ENCODE data around the gene NELL2. TPM values are rescaled to one million over a fixed set of nuclear protein-coding genes. Genes with fewer than 3 reads are reported as not detected.
"Not testable (repeated sequence)": the region's sequence is repeated elsewhere in the genome, so short reads cannot be mapped to it uniquely, and the experiment has no call there.

NELL2 gene
- total RNA-seq, 2 donors from 2014 or later: 47.5 to 82.3 TPM

DNA sequence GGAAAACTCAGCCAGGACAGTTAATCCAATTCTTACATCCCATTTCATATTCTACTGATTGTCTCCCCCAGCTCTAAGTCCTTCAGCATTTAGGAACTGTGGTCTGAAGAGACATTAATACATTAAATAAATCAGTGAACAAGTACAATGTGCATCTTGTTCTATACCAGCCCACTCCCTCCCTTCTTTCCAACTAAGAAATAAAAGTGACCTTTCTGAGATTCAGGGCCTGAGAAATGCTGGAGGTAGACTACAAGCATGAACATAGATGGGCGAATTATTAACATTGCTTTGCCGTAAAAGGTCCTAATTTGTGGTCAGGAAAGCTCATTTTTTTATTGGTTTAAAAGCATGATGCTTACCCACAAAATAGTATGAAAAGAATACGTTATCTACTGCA is 113.1 kb downstream of the NELL2 start:
- Mint-ChIP-seq H3K27ac (no peak overlapping the region), H3K9me3 (peaks cover 0 to 4% of the 10 kb centered on the region in 2 donors), H3K36me3 (peaks cover 0 to 7% of the 10 kb centered on the region in 2 donors)
- DNase-seq (ENCODE audit: low spot score in 2 of 2) (no peak), ATAC-seq (no peak)

DNA sequence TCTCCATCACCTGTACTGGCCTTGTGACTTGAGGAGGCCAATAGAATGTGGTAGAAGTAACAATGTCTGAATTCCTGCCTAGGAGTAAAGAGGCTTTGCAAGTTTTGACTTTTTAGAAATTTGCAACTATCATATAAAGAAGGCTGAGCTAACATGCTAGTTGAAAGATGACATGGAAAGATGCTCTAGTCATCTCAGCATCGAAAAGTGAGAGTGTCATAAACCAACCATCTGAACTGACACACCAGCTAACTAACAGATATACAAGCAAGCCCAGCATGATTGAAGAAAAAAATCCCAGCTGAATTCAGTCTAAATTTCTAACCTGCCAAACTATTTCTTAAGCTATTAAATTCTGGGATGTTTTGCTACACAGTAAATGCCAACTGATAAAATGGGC is 116.8 kb downstream of the NELL2 start:
- peaks cover 0 to 4% of the 10 kb centered on the region in 2 donors for H3K9me3 Mint-ChIP-seq
- no peak for DNase-seq (ENCODE audit: low spot score in 2 of 2)
- no peak overlapping the region for H3K27ac Mint-ChIP-seq
- peak in 1 of 2 donors; percentile 7 for ATAC-seq
- peaks cover 0 to 7% of the 10 kb centered on the region in 2 donors for H3K36me3 Mint-ChIP-seq

DNA sequence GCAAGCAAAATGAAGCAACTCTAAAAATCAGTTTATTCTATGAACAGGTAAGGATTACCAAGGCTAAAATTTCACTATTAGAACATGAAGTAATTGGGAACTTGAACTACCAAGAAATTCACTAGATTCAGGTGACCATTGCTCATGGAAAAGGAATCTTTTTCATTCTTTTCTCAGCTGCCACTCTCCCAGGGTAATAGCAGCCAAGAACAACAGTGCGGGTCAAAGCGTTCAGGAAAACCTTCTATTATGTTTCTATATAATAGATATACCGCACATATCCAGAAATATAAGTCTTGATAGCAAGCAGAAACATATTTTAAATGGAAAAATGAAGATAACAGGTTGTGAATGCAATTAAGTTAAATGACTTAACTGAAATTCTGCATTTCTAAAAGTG is 125.6 kb downstream of the NELL2 start:
- Mint-ChIP-seq H3K36me3 (peaks cover 6 to 12% of the 10 kb centered on the region in 2 donors), H3K9me3 (no peaks in the 10 kb centered on the region), H3K27ac (no peak overlapping the region)
- DNase-seq (ENCODE audit: low spot score in 2 of 2): no peak
- ATAC-seq: no peak

DNA sequence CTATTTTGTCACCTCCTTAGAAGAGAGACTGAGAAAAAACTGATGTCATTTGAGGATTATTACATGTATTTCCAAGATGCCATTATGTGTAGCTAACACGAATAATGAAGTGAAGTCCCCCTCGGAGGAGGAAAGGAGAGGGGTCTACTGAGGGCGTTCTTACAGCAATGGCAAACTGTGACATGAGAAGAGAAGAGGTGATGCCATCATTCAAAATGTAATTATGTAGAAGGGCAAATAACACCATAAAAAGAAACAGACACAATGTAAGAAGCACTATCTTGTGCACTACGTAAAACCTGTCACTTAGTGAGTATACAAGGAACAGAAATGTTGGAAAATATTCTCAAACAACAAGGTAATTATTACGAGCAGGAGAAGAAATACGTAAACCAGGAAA is 126.5 kb downstream of the NELL2 start:
- H3K9me3 Mint-ChIP-seq: no peaks in the 10 kb centered on the region
- DNase-seq (ENCODE audit: low spot score in 2 of 2): no peak
- ATAC-seq: no peak
- peaks cover 6 to 12% of the 10 kb centered on the region in 2 donors for H3K36me3 Mint-ChIP-seq
- peak overlapping the region in 1 of 2 donors; percentile 14 for H3K27ac Mint-ChIP-seq

DNA sequence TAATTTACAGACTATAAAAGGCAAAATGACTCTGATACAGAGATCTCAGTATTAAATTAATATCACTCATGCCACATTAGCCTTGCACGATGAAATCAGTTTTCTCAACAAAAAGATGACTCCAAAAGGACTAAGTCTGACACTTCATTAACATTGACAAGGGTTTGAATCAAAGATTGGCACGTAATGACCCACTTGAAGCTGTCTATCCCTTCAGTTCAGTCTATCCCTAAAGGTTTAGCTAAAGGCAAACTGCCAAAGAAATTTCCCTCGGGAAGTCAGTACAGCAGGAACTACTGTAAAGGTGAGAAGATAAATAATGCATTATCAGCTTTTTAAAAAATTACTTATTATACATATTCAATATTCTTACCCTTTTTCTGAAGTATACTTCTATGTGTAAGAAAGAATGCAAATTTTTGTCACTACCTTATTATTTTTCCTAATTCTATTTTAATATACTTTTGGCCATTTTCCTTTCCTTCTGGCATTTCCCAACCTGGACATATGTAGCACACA is 127.1 kb downstream of the NELL2 start:
- no peak for DNase-seq (ENCODE audit: low spot score in 2 of 2)
- H3K9me3 Mint-ChIP-seq: no peaks in the 10 kb centered on the region
- ATAC-seq: no peak
- peaks cover 6 to 14% of the 10 kb centered on the region in 2 donors for H3K36me3 Mint-ChIP-seq
- H3K27ac Mint-ChIP-seq: no peak overlapping the region

DNA sequence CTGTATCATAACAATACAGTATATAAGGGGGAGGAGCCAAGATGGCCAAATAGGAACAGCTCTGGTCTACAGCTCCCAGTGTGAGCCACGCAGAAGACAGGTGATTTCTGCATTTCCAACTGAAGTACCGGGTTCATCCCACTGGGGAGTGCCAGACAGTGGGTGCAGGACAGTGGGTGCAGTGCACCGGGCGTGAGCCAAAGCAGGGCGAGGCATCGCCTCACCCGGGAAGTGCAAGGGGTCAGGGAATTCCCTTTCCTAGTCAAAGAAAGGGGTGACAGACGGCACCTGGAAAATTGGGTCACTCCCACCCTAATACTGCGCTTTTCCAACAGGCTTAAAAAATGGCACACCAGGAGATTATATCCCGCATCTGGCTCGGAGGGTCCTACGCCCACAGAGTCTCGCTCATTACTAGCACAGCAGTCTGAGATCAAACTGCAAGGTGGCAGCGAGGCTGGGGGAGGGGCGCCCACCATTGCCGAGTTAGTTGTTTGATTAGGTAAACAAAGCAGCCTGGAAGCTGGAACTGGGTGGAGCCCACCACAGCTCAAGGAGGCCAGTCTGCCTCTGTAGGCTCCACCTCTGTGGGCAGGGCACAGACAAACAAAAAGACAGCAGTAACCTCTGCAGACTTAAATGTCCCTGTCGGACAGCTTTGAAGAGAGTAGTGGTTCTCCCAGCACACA is 134.7 kb downstream of the NELL2 start:
- DNase-seq (ENCODE audit: low spot score in 2 of 2); H3K27ac Mint-ChIP-seq; ATAC-seq: not testable (repeated sequence)
- Mint-ChIP-seq H3K9me3 (peaks cover 5 to 16% of the 10 kb centered on the region in 2 donors), H3K36me3 (peaks cover 32 to 39% of the 10 kb centered on the region in 2 donors)

DNA sequence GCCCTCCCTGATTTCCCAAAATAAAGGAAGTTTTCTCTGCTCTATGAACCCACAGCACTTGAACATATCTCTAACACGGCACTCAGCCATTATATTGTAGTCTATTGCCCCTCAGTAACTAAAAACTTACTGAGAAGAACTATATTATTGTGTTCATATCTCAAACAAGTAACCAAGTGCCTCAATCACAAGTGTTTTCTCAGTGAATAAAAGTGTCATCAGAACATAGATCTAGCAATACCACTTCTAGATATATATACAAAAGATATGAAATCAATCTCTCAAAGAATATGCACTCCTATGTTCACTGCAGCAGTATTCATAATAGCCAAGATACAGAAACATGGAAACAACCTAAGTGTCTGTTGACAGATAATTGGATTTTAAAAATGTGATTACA is 138.1 kb downstream of the NELL2 start:
- Mint-ChIP-seq H3K27ac (no peak overlapping the region), H3K36me3 (peaks cover 25 to 28% of the 10 kb centered on the region in 2 donors), H3K9me3 (peaks cover 10 to 21% of the 10 kb centered on the region in 2 donors)
- ATAC-seq (no peak), DNase-seq (ENCODE audit: low spot score in 2 of 2) (no peak)

DNA sequence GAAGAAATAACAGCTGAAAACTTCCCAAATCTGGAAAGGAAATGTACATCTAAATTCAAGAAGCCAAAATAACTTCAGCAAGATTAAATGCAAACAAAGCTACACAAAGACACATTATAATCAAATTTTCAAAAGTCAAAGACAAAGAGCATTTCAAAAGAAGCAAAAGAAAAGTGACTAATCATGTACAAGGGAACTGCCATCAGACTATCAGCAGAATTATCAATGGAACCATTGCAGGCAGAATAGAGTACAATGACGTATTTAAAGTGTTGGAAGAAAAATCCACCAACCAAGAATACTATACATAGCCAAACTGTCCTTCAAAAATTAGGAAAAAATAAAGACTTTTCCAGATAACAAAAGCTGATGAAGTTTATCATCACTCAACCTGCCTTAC is 147.5 kb downstream of the NELL2 start:
- peak overlapping the region in 1 of 2 donors; percentile 56 for H3K27ac Mint-ChIP-seq
- ATAC-seq (no peak), DNase-seq (ENCODE audit: low spot score in 2 of 2) (no peak)
- H3K36me3 Mint-ChIP-seq: peaks cover 31 to 49% of the 10 kb centered on the region in 2 donors
- peaks cover 28 to 52% of the 10 kb centered on the region in 2 donors for H3K9me3 Mint-ChIP-seq

DNA sequence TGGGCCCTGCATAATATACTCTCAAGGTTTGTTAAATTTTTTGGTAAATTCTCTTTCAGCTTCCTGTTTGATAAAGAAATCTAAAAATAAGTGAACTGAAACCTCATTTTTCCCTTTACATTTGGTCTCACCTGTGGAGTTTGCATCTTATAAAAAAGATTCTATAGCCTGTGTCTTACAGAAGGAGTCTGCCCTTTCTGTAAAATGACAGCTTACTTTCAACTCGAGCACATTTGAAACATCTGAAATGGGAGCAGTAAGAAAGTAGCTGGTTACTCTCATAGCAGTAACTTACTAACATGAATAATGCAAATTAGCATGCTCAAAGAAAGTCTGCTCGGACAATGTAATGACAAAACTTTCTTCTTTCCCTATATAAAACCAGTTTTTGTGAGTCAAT is 155.8 kb downstream of the NELL2 start:
- Mint-ChIP-seq H3K9me3 (peaks cover 7 to 13% of the 10 kb centered on the region in 2 donors), H3K36me3 (peaks cover 7 to 22% of the 10 kb centered on the region in 2 donors), H3K27ac (peak overlapping the region in 1 of 2 donors; percentile 11)
- ATAC-seq (no peak), DNase-seq (ENCODE audit: low spot score in 2 of 2) (no peak)

DNA sequence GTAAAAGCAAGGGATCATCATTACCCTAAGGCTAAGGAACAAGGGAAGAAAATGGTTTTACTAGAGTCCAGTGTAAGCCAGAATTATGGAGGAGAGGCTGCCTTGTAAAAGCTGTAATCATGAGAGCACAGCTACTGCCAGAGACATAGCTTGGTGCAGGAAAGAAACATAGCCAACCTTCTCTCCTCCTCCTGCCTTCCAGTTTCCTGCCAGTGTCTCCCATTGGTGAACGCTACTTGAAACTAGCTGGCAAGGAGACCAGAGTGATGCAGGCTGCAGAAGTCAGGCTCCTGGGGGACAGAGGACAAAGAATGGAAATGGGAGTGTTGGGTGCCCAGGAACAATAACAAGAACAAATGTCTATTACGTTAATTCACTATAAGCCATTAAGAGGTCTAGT is 158.5 kb downstream of the NELL2 start:
- Mint-ChIP-seq H3K9me3 (no peaks in the 10 kb centered on the region), H3K27ac (no peak overlapping the region), H3K36me3 (no peaks in the 10 kb centered on the region)
- ATAC-seq (no peak), DNase-seq (ENCODE audit: low spot score in 2 of 2) (no peak)

DNA sequence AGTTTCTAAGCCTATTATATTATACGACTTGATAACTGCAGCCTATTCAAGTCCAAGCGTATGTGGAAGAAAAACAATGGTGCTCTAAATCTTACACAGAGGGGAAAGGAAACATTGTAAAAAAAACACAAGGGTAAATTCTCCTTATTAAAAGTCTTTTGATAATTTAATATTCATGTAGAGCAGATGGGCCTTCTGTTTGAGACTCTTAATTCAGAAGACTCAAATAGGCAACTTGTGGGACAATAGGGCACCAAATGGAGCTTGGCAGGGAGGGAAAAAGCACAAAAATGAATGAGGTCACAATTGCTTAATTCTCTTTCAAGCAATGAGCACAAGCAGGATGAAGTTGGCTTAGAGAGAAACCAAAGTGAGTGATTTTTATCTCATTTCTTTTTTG is 159.4 kb downstream of the NELL2 start:
- Mint-ChIP-seq H3K36me3 (no peaks in the 10 kb centered on the region), H3K9me3 (no peaks in the 10 kb centered on the region), H3K27ac (peak overlapping the region in 1 of 2 donors; percentile 25)
- ATAC-seq (no peak), DNase-seq (ENCODE audit: low spot score in 2 of 2) (no peak)

DNA sequence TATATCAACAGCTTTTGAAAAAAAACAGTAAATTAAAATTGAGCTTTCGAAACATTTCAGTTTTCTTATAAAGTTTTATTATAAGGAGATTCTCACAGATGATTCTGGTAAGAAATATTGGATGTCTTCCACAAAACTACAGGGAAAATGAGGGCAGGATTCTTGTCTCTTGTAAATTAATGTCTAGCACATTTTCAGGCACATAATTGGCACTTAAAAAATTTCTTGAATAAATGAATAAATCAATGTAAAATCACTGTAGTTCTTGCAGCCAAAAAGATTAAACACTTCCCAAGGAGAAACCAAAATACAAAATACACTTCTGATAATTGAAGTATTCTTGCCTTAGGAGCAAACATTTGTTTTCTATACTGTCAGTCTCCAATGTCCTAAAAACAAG is 164.4 kb downstream of the NELL2 start:
- no peak overlapping the region for H3K27ac Mint-ChIP-seq
- H3K9me3 Mint-ChIP-seq: no peaks in the 10 kb centered on the region
- H3K36me3 Mint-ChIP-seq: no peaks in the 10 kb centered on the region
- no peak for DNase-seq (ENCODE audit: low spot score in 2 of 2)
- no peak for ATAC-seq

DNA sequence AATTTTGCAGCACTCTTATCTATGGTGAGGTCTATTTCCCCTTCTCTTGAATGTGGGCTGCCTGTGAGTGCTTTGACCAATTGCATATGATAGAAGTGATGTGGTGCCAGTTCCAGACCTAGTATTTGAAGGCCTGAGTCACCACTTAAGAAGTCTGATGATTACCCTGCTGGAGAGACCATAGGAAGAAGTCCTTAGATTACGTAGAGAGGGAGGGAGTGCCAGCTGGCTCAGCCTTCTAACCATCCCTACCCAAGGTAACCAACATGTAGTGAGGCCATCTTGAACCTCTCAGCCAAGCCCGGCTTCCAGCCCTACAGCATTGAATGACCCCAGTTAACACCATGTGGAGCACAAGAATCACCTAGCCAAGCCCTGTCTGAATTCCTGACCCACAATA is 166.9 kb downstream of the NELL2 start:
- ATAC-seq: no peak
- Mint-ChIP-seq H3K27ac (no peak overlapping the region), H3K9me3 (no peaks in the 10 kb centered on the region), H3K36me3 (no peaks in the 10 kb centered on the region)
- no peak for DNase-seq (ENCODE audit: low spot score in 2 of 2)

DNA sequence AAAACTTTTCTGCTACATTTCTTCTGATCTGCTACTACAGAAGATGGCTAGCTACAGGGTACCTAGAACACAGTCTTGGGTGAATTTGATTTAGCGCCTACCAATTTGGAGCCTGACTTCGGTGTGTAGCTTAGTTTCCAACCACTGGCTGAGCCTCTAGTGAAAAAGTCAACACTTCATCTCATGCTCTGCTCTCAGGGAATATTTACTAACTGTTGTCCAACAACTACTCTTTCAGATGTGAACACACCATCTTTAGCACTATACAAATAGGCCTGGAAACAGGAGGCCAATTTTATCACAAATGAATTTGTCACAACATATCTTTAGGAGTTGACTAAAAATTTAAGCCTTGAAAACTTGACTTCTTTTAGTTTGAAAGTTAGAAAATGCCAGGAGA is 167.9 kb downstream of the NELL2 start:
- H3K9me3 Mint-ChIP-seq: no peaks in the 10 kb centered on the region
- peak overlapping the region in 1 of 2 donors; percentile 72 for H3K27ac Mint-ChIP-seq
- no peaks in the 10 kb centered on the region for H3K36me3 Mint-ChIP-seq
- no peak for DNase-seq (ENCODE audit: low spot score in 2 of 2)
- no peak for ATAC-seq

DNA sequence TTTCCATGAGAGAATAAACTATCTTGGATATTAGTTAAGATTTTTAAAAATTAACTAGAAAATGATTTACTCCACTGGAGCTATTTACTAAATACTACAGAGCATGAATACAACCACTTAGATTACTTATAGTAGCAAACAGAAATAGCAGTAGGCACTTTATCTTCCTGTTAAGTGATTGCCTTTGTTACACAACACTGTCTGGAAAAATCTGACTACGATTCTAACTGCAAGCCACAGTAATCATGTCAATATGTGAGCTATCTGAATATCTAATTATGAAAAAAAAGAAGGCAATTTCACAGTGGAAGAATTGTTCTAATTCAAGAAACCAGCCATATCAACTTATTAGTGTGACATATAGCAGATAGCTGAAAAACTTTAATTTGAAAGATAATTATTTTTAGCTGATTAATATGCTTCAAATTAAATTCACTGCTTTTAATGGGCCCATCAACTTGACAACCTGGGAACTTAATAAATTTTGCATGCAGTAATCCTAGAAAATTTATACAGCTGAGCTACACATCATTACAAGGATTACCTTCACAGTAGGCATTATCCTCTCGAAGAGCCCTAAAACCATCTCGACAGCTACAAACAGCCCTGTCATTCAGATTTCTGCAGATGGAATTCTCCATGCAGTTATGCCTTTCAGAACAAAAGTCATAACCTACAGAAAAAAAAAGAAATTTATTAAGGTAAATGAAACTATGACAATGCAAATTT is 172.8 kb downstream of the NELL2 start:
- H3K36me3 Mint-ChIP-seq: peaks cover 12 to 15% of the 10 kb centered on the region in 2 donors
- no peak for DNase-seq (ENCODE audit: low spot score in 2 of 2)
- H3K9me3 Mint-ChIP-seq: no peaks in the 10 kb centered on the region
- no peak overlapping the region for H3K27ac Mint-ChIP-seq
- ATAC-seq: no peak

DNA sequence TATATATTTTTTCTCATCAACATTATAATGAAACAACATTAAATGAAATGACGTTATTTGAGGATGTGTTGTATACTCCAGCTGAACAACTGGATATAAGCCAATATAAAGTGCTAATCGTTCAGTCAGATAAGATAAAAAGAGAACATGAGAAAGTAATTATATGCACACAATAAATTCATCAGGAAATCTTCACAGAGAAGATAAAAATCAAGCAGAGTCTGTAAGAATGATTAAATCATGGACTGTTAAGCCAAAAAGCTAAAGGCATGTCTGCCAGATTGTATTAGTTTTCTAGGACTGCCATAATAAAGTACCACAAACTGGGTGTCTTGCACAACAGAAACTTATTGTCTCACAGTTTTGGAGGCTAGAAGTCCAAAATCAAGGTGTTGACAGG is 178.6 kb downstream of the NELL2 start:
- DNase-seq (ENCODE audit: low spot score in 2 of 2) (no peak), ATAC-seq (no peak)
- peaks cover 20 to 21% of the 10 kb centered on the region in 2 donors for H3K36me3 Mint-ChIP-seq
- H3K27ac Mint-ChIP-seq: no peak overlapping the region
- no peaks in the 10 kb centered on the region for H3K9me3 Mint-ChIP-seq

DNA sequence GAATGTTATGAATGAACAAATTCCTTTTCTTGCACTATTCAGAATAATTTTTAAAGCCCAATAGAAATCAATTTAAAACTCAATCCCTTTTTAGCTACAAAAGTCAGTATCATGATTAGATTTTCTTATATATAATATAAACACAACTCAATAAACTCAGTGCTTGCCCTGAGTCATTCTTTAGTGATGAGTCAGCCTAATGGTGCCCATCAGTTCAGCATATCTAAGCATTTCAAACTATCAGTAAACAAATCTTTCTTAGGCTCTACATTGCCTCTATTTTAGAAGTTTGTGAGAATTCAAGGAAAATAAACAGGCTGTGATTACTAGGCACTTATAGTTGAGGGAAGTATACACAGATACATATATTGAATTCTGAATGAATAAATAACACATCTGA is 179.6 kb downstream of the NELL2 start:
- ATAC-seq (no peak), DNase-seq (ENCODE audit: low spot score in 2 of 2) (no peak)
- no peak overlapping the region for H3K27ac Mint-ChIP-seq
- no peaks in the 10 kb centered on the region for H3K9me3 Mint-ChIP-seq
- peaks cover 21 to 22% of the 10 kb centered on the region in 2 donors for H3K36me3 Mint-ChIP-seq

All from activated naive CD4-positive, alpha-beta T cell treated with anti-CD3 and anti-CD28 coated beads, Interleukin-2, amount 50 U/mL, for 72 hours (primary cell).